Thymus (tissue), 11 donors: ENCODE results near the gene KIF3A. TPM values are rescaled to one million over a fixed set of nuclear protein-coding genes. Genes with fewer than 3 reads are reported as not detected.

ENCODE experiments used
- DNase-seq, 9 donors: peaks; one replicate each; pipeline ENCODE4 v3.0.0-alpha.2; 2013; ENCODE audit warnings: low spot score in 9 of 9, low read depth in 6 of 9, missing footprints in 1 of 9
- H3K27ac ChIP-seq, 2 donors: one replicate each; pipeline ENCODE4 v1.5.1; 2013; ENCODE audit warnings: control low read depth in 1 of 2, low read depth in 1 of 2, low read length in 1 of 2, mild to moderate bottlenecking in 1 of 2, moderate library complexity in 1 of 2
- H3K27me3 ChIP-seq, 2 donors: one replicate each; pipeline ENCODE4 v1.5.1; 2013; ENCODE audit warnings: low read length in 1 of 2; ENCODE audit not compliant: control insufficient read depth in 2 of 2, insufficient read depth in 1 of 2
- H3K36me3 ChIP-seq, 2 donors: one replicate each; pipeline ENCODE4 v1.5.1; 2013; ENCODE audit warnings: low read length in 1 of 2, mild to moderate bottlenecking in 1 of 2, moderate library complexity in 1 of 2; ENCODE audit not compliant: control insufficient read depth in 2 of 2, insufficient read depth in 2 of 2
- H3K4me1 ChIP-seq, 2 donors: one replicate each; pipeline ENCODE4 v1.5.1; 2013; ENCODE audit warnings: low read length in 2 of 2; ENCODE audit not compliant: control insufficient read depth in 2 of 2, insufficient read depth in 2 of 2
- H3K4me3 ChIP-seq, 2 donors: one replicate each; pipeline ENCODE4 v1.5.1; 2013; ENCODE audit warnings: low read length in 2 of 2, control low read depth in 1 of 2, mild to moderate bottlenecking in 1 of 2
- H3K9me3 ChIP-seq, 2 donors: one replicate each; pipeline ENCODE4 v1.5.1; 2013; ENCODE audit warnings: low read length in 1 of 2, mild to moderate bottlenecking in 1 of 2; ENCODE audit not compliant: control insufficient read depth in 2 of 2, insufficient read depth in 1 of 2
- WGBS: extraction: QIAGEN DNeasy Blood & Tissue Kit; methylation state at CpG from one replicate; pipeline ENCODE4 v1.1.7; 2013; 5-methylcytosine and 5-hydroxymethylcytosine counted together
- polyA plus RNA-seq: library from polyadenylated mRNA; stranded (reverse); fragments of 200-250 nt; gene quantifications from one replicate; pipeline ENCODE4 v1.2.3, GENCODE V29; 2013
- total RNA-seq: library from RNA; stranded (reverse); fragments of 120-200 nt; gene quantifications from one replicate; pipeline ENCODE4 v1.2.4, GENCODE V29; 2013
- donor health status: healthy.

The KIF3A gene
- total and polyA plus RNA-seq, 2 donors = 6.6 to 9.9 TPM

DNA sequence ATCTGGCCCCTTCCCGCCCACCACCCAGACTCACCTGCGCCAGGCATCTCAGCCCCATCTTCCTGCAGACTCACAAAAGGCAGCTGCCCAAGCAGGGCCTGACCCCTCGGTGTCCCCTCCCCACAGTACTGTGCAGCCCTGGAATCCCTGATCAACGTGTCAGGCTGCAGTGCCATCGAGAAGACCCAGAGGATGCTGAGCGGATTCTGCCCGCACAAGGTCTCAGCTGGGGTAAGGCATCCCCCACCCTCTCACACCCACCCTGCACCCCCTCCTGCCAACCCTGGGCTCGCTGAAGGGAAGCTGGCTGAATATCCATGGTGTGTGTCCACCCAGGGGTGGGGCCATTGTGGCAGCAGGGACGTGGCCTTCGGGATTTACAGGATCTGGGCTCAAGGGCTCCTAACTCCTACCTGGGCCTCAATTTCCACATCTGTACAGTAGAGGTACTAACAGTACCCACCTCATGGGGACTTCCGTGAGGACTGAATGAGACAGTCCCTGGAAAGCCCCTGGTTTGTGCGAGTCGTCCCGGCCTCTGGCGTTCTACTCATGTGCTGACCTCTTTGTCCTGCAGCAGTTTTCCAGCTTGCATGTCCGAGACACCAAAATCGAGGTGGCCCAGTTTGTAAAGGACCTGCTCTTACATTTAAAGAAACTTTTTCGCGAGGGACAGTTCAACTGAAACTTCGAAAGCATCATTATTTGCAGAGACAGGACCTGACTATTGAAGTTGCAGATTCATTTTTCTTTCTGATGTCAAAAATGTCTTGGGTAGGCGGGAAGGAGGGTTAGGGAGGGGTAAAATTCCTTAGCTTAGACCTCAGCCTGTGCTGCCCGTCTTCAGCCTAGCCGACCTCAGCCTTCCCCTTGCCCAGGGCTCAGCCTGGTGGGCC lies 77.5 kb downstream of the KIF3A start:
- Histone ChIP-seq H3K4me3 (no peak overlapping the region), H3K36me3 (no peaks in the 10 kb centered on the region), H3K27ac (no peak overlapping the region), H3K27me3 (peaks cover 0 to 21% of the 10 kb centered on the region in 2 donors), H3K9me3 (no peaks in the 10 kb centered on the region), H3K4me1 (peaks cover 11 to 33% of the 10 kb centered on the region in 2 donors)
- 98% methylated on average over 23 of the region's 23 CpGs for WGBS
- no peak for DNase-seq

DNA sequence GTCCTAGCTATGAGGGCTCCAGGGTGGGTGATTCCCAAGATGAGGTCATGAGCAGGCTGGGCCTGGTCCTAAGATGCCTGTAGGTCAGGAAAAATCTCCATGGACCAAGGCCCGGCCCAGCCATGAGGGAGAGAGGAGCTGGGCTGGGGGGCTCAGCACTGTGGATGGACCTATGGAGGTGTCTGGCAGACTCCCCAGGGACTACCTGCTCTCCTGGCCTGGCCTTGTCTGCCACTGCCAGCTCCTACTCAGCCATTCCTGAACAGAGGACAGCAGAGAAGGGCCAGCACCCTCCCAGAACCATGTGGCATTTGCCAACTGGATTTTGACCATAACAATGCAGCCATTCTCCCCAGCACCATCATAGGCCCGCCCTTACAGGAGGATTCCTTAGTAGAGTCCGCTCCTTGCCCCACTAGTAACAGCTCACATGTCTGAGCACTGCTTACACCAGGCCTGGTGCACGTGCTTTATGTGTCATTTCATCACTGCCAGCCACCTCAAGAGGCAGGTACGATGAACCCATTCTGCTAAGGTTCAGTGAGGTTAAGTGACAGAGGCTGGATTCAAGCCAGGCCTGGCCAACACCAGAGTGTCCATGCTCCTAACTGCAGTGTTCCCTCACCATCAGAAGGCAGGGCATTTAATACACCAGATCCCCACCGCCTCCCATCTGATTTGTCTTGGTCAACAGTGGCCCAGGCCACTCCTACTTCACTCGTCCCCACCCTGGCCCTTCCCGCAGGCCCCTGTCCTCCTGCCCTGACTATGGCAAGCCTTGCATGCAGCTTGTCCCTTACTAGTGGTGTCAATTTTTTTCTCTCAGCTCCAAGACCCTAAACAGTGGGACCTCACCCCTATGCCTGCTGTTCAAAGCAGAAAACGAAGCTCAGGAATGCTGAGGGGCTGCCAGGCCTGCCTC lies 78.7 kb downstream of the KIF3A start:
- no peak for DNase-seq
- Histone ChIP-seq H3K9me3 (no peaks in the 10 kb centered on the region), H3K27me3 (peaks cover 0 to 25% of the 10 kb centered on the region in 2 donors), H3K4me1 (peaks cover 11 to 31% of the 10 kb centered on the region in 2 donors), H3K27ac (no peak overlapping the region), H3K36me3 (no peaks in the 10 kb centered on the region), H3K4me3 (no peak overlapping the region)
- WGBS = 98% methylated on average over 9 of the region's 9 CpGs

DNA sequence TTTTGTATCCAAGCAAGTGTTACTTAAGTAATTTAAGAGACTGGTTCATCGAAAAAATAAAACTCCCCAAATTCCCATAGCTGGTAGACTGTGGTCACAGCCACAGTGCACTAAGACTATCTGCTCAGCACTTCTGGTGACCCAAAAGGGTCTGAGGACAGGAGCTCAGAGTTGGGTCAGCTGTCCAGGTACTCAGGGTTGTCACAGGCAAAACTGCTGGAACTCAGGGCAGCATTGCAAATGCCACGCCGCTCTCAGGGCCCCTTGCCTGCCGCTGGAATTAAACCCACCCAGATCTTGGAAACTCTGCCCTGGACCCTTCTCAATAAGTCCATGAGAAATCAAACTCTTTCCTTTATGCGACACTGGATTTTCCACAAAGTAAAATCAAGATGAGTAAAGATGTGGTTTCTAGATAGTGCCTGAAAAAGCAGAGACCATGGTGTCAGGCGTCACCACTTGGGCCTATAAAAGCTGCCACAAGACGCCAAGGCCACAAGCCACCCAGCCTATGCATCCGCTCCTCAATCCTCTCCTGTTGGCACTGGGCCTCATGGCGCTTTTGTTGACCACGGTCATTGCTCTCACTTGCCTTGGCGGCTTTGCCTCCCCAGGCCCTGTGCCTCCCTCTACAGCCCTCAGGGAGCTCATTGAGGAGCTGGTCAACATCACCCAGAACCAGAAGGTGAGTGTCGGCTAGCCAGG lies 79.5 kb downstream of the KIF3A start, which contains the start of gene IL13:
Gene IL13, plus strand, starts transcription at position 498 of the 705 bp plus-strand sequence. Its CDS starts 14 bp downstream, at position 512.
- Histone ChIP-seq H3K27me3 (peaks cover 0 to 25% of the 10 kb centered on the region in 2 donors), H3K27ac (no peak within 1 kb of the TSS), H3K4me3 (no peak within 1 kb of the TSS), H3K9me3 (no peaks in the 10 kb centered on the region), H3K4me1 (peaks cover 11 to 22% of the 10 kb centered on the region in 2 donors), H3K36me3 (no peaks in the 10 kb centered on the region)
- no peak for DNase-seq
- WGBS = 97% methylated on average over 12 of the region's 12 CpGs

DNA sequence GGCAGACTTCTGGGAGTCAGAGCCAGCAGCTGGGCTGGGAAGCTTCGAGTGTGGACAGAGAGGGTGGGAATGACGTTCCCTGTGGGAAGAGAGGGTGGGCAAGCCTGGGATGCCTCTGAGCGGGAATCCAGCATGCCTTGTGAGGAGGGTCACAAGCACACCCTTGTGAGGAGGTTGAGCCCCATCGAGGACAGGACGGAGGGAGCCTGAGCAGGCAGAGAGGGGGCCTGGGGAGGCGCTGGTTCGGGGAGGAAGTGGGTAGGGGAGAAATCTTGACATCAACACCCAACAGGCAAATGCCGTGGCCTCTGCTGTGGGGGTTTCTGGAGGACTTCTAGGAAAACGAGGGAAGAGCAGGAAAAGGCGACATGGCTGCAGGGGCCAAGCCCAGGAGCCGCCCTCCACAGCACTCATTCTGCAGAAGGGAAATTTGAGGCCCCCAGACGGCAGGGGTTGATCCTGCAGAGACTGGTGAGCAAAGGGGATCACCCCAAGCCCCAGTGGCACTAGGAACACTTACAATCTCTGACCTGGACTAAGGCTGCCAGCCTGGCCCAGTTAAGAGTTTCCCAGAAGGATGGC lies 80.5 kb downstream of the KIF3A start:
- DNase-seq = peak in 1 of 9 donors; percentile 36
- H3K4me1 ChIP-seq = peaks cover 11 to 20% of the 10 kb centered on the region in 2 donors
- whole genome bisulfite sequencing = 46% methylated on average over 12 of the region's 12 CpGs
- H3K36me3 ChIP-seq = no peaks in the 10 kb centered on the region
- peak overlapping the region; percentile 18 to 31 for H3K4me3 ChIP-seq
- H3K9me3 ChIP-seq = no peaks in the 10 kb centered on the region
- H3K27ac ChIP-seq = no peak overlapping the region
- H3K27me3 ChIP-seq = peaks cover 0 to 25% of the 10 kb centered on the region in 2 donors

DNA sequence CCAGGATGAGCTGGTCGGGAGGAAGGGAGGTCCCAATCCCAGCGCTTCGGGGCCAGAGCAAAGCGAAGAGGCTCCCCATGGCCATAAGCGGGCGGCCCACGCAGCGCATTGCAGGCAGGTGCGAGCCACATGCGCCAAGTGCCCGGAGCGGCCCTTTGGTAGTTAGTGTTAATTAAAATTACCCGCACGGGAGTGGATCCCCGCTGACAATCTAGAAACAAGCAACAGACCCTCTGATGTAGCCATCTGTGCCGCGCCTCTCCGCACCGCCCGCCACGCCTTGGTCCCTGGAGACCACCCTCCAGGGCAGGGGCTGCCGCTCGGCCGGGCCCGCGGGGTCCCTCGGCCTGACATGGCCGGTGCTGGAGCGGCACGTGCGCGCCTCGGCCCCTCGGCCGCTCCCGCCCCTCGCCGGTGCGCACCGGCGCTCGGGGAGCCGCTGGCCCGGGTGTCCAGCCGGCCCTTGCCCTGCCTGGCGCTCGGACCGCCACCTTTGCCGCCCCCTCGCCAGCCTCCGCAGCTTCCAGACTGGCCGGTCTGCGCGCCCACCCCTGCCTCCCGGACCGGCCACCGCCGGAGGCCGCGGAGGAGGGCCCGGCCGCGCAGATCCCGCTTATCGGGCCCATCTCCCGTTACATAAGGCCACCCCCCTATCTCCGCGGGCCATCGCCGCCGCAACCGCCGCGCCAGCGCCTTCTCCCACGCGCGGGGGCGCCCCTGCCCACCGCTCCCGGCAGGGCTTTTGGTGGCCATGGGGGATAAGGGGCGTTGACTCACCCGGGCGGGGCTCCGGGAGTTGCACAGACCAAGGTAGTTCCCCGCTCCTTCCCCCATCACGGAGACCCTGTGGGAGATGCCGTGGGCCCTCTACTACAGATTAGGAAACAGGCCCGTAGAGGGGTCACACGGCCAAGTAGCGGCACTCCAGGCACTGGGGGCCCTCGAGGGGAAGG lies 81.2 kb downstream of the KIF3A start:
- H3K9me3 ChIP-seq = no peaks in the 10 kb centered on the region
- no peak overlapping the region for H3K27ac ChIP-seq
- H3K27me3 ChIP-seq = peaks cover 0 to 25% of the 10 kb centered on the region in 2 donors
- WGBS = 11% methylated on average over 92 of the region's 92 CpGs
- no peaks in the 10 kb centered on the region for H3K36me3 ChIP-seq
- peak in 2 of 9 donors; percentile 23 to 50 for DNase-seq
- H3K4me1 ChIP-seq = peaks cover 11 to 17% of the 10 kb centered on the region in 2 donors
- peak overlapping the region; percentile 18 to 31 for H3K4me3 ChIP-seq

DNA sequence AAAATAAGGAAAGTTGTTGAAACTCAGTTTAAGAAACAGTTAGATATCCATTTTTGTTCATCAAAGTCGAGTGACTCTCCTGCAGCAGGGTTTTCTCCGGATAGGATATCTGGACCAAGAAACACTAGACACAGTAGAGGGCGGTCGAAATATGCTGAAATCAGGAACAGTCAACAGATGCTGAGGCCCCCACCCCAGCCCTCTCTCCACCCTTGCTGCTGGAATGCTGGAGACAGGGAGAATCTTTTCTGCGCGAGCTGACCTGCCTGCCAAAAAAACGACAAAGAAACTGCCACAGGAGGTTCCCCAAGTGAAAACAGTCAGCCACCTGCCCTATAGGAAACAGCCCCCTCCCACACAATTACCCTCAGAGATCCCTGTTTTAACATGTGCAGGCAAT lies 83.6 kb downstream of the KIF3A start:
- DNase-seq = no peak
- Histone ChIP-seq H3K36me3 (no peaks in the 10 kb centered on the region), H3K9me3 (no peaks in the 10 kb centered on the region), H3K27ac (no peak overlapping the region), H3K27me3 (peaks cover 0 to 25% of the 10 kb centered on the region in 2 donors), H3K4me3 (no peak overlapping the region), H3K4me1 (peaks cover 11 to 17% of the 10 kb centered on the region in 2 donors)
- WGBS = 69% methylated on average over 7 of the region's 7 CpGs

DNA sequence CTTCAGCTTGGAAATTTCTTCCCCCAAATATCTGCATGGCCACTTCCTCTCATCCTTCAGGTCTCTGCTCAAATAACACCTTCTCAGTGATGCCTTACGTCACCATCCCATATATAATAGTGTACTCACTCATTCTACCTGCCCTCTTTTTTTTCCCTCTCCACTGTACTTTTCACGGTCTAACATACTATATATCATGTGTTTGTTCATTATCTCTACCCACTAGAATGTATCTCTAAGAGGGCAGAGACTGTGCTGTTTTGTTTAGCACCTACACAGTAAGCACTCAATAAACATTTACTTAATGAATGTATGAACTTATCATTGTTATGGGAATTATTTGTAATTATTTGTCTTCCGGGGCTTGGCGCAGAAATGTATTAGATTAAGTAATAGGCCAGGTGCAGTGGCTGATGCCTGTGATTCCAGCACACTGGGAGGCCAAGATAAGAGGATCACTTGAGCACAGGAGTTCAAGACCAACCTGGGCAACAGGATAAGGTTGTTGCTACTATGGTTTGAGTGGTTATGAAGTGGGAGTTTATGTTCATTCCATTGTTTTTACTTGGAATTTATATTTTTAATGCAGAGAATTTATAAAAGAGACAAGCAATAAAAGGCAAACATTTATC lies 85.4 kb downstream of the KIF3A start:
- Histone ChIP-seq H3K36me3 (no peaks in the 10 kb centered on the region), H3K27me3 (peaks cover 0 to 22% of the 10 kb centered on the region in 2 donors), H3K4me3 (no peak overlapping the region), H3K27ac (no peak overlapping the region), H3K4me1 (peaks cover 11% of the 10 kb centered on the region in 2 donors), H3K9me3 (no peaks in the 10 kb centered on the region)
- WGBS = 98% methylated on average over 4 of the region's 4 CpGs
- DNase-seq = no peak
